Activated T-cell treated with anti-CD3 and anti-CD28 coated beads, Interleukin-2, amount 50 U/mL, for 1 hour (primary cell): ENCODE results near the gene EIF4E.
A peak's percentile ranks its signal among the peaks of the same experiment; 100 is the strongest.
"Not testable (repeated sequence)": the region's sequence is repeated elsewhere in the genome, so short reads cannot be mapped to it uniquely, and the experiment has no call there.

Experiments
- DNase-seq: peaks from one replicate; pipeline ENCODE4 v3.0.0-alpha.2; 2020

Gene EIF4E

DNA sequence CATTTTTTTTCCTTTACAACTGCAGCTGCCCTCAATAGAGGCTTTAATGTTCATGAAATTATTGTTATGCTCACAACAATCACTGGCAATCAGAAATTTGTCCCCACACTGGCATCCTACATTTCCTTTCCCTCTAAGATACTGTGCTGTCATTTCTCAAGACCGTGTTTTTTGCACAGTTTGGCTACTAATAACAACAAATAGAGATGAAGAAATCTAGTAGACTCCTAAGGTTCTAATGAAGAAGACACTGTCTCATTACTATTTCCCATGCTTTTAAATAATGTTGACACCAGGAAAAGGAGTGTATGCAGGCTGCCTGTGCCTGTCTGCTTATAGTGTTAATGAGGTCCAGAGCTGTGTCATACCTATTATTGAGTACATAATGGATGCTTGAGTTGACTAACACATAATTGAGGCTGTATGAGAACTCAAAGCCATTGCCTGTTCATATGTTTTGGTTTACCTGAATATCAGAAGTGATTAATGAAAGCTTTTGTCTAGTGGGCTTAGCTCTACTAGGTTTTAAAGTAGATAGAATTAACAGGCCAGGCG lies 1.5 kb upstream of the EIF4E start:
- DNase-seq = no peak

DNA sequence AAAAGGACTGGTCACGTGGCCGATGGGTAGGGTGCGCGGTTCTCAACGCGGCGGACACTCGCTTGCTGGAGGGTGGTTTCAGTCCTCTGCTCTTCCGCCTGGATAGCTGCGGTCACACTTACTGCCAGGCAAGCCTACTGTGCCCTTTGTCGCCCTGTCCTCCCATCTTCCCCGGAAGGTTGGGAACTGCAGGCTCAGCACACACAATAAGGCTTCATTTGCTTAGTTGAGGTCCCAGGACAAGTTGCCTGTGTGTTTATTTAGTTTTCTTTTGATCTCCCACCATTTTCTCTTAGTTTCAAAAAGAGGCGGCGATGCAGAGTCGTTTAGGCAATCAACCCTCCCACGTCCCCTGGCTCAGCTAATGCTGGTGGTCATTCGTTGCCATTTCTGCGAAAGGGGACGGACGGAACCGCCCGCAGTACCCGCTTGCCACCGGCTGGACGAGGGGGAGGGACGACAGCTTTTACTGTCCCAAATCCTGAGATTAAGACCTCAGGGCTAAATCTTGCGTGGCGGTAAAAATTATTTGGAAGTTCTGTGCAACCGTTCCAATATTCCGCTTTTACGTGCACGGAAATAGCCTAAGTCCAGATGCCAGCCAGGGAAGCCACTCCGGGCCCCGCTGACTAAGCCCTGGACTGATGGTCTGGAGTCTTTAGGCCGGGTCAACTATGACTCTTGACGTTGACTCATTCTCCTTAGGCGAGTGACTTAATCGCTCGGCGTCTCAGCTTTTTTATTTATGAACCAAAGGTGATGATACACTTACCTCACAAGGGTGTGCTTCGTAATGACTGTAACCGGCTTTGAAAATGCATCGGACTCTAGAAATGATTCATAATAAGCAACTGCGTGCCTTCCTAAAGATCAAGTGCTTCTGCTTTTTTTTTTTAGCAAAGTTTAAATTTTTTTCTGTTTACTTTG lies 671 bp upstream of the EIF4E start:
- DNase-seq = peak; percentile 58

GRCh38 chr4:98928131-98928504 lies 815 bp downstream of the EIF4E start:
- no peak for DNase-seq

DNA sequence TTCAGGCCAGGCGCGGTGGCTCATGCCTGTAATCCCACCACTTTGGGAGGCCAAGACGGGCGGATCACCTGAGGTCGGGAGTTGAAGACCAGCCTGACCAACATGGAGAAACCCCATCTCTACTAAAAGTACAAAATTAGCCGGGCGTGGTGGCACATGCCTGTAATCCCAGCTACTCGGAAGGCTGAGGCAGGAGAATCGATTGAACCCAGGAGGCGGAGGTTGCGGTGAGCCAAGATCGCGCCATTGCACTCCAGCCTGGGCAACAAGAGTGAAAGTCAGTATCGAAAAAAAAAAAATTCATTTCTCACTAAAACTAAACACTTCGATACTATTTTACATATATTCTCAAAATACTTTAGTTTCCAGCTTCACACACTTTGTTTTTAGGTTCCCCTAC lies 2.7 kb downstream of the EIF4E start:
- DNase-seq = not testable (repeated sequence)

DNA sequence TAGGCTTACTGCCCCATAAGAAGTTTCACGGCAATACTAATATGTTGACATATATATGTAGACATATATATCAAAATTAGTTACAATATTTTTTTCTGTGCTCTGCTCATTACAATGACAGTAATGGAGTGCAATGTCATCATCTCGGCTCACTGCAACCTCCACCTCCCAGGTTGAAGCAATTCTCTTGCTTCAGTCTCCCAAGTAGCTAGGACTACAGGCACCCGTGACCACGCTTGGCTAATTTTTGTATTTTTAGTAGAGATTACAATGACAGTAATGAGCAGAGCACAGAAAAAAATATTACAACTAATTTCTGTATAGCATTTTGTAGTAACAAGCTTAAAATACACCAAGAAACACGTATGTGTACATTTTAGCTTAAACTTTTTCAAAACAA lies 7.6 kb downstream of the EIF4E start:
- DNase-seq = no peak

DNA sequence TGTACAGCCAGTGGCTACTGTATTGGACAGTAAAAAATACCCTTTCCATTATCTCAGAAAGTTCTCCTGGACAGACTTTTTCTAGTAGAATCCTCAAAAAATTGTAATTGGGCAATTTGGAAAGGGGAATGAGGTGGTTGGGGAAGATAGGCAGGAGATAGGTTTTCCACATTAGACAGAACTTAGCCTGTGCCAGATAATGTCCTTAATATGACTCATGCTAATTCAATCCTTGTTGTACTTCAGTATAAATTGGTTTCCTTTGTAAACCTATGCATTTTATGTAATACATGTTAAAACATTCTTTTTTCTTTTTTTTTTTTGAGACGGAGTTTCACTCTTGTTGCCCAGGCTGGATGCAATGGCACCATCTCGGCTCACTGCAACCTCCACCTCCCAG lies 8.9 kb downstream of the EIF4E start:
- DNase-seq = no peak

- not testable (repeated sequence) for DNase-seq
Observed at GRCh38 chr4:98910728-98911127, 18.2 kb downstream of the EIF4E start.

- DNase-seq = no peak
Observed at GRCh38 chr4:98909646-98910401, 19.1 kb downstream of the EIF4E start.

GRCh38 chr4:98908703-98909262 lies 20.1 kb downstream of the EIF4E start:
- no peak for DNase-seq

DNA sequence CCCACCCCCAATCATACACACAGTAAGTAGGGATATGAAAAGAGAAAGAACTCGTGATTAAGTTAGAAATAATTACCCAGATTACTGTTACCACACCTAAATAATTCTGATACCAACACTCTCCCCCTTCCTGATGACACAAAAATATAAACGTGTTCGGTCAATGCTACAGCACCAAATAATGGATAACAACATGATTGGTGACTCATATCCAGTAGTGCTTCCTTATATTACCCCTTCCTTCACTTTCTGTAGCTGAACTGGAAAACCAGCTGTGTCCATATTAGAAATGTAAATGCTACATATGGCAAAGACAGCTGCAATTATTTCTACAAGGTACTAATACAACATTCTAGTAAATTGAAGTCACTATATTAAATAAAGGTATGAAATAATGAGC lies 20.8 kb downstream of the EIF4E start:
- DNase-seq = no peak

DNA sequence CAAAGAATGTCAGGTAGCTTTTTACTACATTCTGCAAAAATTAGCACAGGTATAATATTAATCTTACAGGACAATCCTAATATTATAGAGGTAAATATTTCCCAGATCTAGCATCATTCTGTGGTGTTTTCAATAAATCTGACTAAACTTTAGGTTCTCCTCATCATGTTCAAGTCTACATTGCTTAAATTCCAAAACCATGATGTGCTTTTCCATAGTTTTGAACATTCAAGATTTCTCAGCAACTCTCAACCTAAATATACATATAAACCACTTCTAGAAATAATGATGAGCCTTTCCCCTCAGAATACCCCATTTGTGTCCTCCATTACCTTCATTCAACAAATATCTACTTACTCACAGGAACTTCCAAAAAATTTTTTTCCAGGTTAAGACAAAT lies 23.1 kb downstream of the EIF4E start:
- DNase-seq = no peak

DNA sequence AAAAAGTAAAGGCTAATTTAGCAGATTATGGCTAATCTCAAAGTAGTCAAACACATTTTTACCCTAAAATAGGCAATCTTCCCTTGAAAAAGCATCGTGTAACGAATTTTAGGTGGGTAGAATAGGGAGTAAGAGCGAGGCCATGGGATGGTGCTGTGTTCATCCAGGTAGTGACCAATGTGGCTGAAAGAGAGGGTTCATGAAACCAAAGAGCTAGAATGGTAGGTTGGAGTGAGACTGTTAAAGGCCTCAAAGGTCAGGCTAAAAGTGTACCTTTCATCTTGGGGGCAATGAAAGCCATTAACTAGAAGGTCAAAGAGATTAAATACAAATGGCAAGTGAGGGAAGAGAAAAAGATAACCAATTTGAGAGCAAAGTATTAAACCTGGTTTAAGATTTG lies 23.6 kb downstream of the EIF4E start:
- DNase-seq = no peak

GRCh38 chr4:98903963-98904362 lies 25.0 kb downstream of the EIF4E start:
- no peak for DNase-seq

GRCh38 chr4:98903561-98903960 lies 25.4 kb downstream of the EIF4E start:
- no peak for DNase-seq

- DNase-seq = no peak
Observed at GRCh38 chr4:98899277-98899676, 29.7 kb downstream of the EIF4E start.

DNA sequence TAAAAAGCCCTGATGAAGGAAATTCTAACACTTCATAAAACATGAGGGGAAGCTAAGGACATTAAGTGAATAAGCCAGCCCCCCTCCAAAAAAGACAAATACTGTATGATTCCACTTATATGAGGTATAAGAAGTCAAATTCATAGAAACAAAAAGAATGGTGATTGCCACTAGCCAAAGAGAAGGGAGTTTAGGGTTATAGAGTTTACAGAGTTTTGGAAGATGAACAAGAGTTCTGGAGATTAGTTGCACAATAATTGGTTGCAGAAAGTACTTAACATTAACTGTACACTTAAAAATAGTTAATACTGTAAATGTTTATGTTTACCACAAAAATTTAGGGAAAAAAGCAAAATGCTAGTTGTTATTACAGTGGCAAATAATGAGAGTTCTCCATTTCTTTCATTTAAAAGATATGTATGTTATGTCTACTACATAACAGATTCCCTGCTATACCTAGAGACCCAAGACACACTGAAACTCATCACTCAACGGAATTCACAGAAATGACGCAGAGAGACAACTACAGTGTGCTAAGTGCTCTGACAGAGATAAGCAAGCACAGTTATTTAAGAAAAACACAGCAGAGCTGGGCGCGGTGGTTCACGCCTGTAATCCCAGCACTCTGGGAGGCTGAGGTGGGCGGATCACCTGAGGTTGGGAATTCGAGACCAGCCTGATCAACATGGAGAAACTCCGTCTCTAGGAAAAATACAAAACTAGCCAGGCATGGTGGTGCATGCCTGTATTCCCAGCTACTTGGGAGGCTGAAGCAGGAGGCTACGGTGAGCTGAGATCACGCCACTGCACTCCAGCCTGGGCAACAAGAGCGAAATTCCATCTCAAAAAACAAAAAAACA lies 37.2 kb downstream of the EIF4E start:
- no peak for DNase-seq

- no peak for DNase-seq
Observed at GRCh38 chr4:98890702-98891455, 38.1 kb downstream of the EIF4E start.

- DNase-seq = no peak
Observed at GRCh38 chr4:98887145-98887544, 41.8 kb downstream of the EIF4E start.

DNA sequence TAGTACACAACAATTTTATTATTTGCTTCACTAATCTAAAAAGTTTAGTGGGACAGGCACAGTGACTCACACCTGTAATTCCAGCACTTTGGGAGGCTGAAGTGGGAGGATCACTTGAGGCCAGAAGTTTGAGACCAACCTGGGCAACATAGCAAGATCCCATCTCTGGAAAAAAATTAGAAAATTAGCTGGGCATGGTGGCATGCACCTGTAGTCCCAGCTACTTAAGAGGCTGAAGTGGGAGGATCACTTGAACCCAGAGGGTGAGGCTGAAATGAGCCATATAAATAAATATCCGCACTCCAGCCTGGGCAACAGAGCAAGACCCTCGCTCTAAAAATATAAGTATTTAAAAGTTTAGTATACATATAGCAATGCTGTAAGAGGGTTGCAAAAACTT lies 42.6 kb downstream of the EIF4E start:
- not testable (repeated sequence) for DNase-seq

- DNase-seq = not testable (repeated sequence)
Observed at GRCh38 chr4:98880884-98881283, 48.0 kb downstream of the EIF4E start.

DNA sequence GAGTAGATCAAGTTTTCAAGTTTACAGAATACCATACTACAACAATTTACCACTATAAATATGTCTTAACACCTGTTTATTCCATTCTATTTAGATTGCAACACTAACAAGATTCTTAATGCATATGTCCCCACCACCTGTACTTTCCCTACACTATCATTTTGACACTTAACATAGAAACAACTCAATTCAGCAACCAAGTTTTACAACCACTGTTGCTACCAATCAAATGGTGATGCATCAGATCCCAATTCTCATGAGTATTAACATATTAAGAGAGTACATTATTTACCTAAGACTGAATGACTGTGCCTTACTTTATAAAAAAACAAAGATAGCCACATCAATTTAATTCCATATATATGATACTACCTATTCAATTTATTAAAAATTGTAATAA lies 49.4 kb downstream of the EIF4E start:
- DNase-seq = no peak

DNA sequence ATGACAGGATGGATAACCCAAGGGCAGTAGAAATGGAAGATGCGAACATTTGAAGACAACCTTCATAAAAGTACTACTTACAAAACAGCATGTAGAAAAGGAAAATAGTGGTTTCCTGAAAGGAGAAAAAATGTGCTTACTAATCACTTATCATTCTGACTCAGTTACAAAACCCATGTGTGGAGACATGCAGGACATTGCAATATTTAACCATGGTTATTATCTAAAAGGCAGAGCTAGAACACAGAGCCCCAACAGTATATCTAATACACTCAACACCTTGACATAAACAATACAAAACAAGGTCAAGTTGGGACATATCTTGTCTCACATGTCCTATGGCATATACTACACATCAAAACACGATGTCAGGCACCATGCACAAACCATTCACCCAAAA lies 55.9 kb downstream of the EIF4E start:
- no peak for DNase-seq
